GM13976 (cell line): Measurements from ENCODE around the gene CCDC47.

Experiments used
- DNase-seq: peaks from one replicate; pipeline ENCODE4 v3.0.0; 2012; ENCODE audit warnings: low spot score
- CTCF ChIP-seq: IDR thresholded peaks from 2 replicates; pipeline ENCODE4 v1.5.1; 2012; ENCODE audit warnings: borderline replicate concordance, mild to moderate bottlenecking; ENCODE audit not compliant: insufficient read depth; ENCODE audit errors: extremely low read depth, missing control alignments, control extremely low read depth
- in situ Hi-C: fragments of 300-500 bp; cut with MboI; formaldehyde crosslinking; loops from one replicate; pipeline ENCODE4 v1.12.0; 2022; ENCODE audit warnings: low sequenced_read_pairs, mixed read lengths, inconsistent platforms; ENCODE audit not compliant: unreplicated experiment

CCDC47 gene

GRCh38 chr17:63786117-63786516 is 12.7 kb upstream of the CCDC47 start:
- in situ Hi-C loops: no loop called here

GRCh38 chr17:63785556-63785955 is 12.2 kb upstream of the CCDC47 start:
- in situ Hi-C loops: no loop called here
- no peak for TF ChIP-seq CTCF
- no peak for DNase-seq

More at GRCh38 chr17:63786117-63786516, 12.7 kb upstream of the CCDC47 start:
- no peak for DNase-seq
- TF ChIP-seq CTCF: no peak

DNA sequence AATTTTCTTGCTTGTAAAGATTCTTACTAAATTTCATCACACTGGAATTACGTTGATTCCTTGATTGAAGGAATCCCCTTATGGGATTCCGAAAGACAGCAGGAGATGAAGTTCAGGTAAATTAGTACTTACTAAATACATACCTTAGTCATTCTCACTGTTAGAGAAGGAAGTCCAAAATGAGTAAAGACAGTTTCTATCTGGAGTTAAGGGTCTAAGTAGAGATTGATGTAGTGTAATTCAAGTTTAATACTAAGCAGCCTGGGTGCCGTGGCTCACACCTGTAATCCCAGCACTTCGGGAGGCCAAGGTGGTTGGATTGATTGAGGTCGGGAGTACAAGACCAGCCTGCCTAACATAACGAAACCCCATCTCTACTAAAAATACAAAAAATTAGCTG is 10.1 kb upstream of the CCDC47 start:
- no peak for TF ChIP-seq CTCF
- DNase-seq: no peak
- in situ Hi-C loops: no loop called here

GRCh38 chr17:63780928-63781327 is 7.5 kb upstream of the CCDC47 start:
- no peak for DNase-seq
- in situ Hi-C loops: no loop called here
- no peak for TF ChIP-seq CTCF

- in situ Hi-C loops: no loop called here
- no peak for TF ChIP-seq CTCF
- no peak for DNase-seq
Observed at GRCh38 chr17:63780507-63780906, 7.1 kb upstream of the CCDC47 start.

GRCh38 chr17:63775420-63775819 is 2.0 kb upstream of the CCDC47 start:
- no peak for DNase-seq
- TF ChIP-seq CTCF: no peak
- in situ Hi-C loops: no loop called here

- TF ChIP-seq CTCF: no peak
- in situ Hi-C loops: no loop called here
- peak; percentile 22 for DNase-seq
Observed at GRCh38 chr17:63774969-63775265, 1.5 kb upstream of the CCDC47 start.
